GM12891 (cell line): ENCODE measurements around the gene TNFAIP2.

ENCODE experiments used
- POLR2A ChIP-seq: IDR thresholded peaks from 2 replicates; pipeline ENCODE4 v1.6.1; 2011; ENCODE audit warnings: low read depth, low read length, control low read depth
- POLR2AphosphoS5 ChIP-seq: IDR thresholded peaks from 2 replicates; pipeline ENCODE4 v1.6.1; 2011; ENCODE audit warnings: low read depth, low read length, control low read depth
- POU2F2 ChIP-seq: IDR thresholded peaks from 2 replicates; pipeline ENCODE4 v1.6.1; 2011; ENCODE audit warnings: low read depth, mild to moderate bottlenecking, control low read depth, low read length, moderate library complexity
- SPI1 ChIP-seq: IDR thresholded peaks from 2 replicates; pipeline ENCODE4 v1.6.1; 2011; ENCODE audit warnings: low read depth, low read length, control low read depth

- TF ChIP-seq SPI1 (no peak), POLR2A (no peak), POU2F2 (no peak), POLR2AphosphoS5 (no peak)
Observed at GRCh38 chr14:103127356-103127755, 4.1 kb downstream of the TNFAIP2 start.
